ENCODE data around the gene GINS2. TPM values are rescaled to one million over a fixed set of nuclear protein-coding genes. Genes with fewer than 3 reads are reported as not detected.

GINS2 gene
- total and polyA plus RNA-seq, 2 of the 4 experiments (the other 2 are of a cell fraction) = 12.0 to 13.4 TPM

DNA sequence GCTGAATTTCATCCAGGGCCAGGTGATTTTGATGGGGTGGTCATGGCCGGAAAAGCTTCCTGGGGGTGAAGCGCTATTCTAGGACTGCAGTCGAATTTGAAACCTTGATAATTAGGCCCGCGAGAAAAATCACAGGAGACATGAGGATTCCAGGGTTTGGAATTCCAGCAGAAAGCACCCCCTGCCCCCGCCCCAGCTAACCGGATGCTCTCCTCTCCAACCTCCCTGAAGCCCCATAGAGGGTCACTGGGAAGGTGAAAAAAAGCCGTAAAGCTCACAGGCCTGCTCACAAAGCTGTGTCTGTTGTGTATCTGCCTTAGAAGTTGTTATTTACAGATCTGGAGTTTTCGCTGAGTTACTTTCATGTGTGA, 1.2 kb upstream of the GINS2 start:
- H3K9ac ChIP-seq (ENCODE audit: low read depth, low read length) = no peak overlapping the region
- H4K5ac ChIP-seq (ENCODE audit: low read depth, low read length) = no peak overlapping the region
- no peak overlapping the region for H2BK20ac ChIP-seq (ENCODE audit: low read depth, low read length)
- DNase-seq = no peak
- intact Hi-C loops (cut with micrococcal nuclease) = no loop called here
- peaks cover 0 to 18% of the 10 kb centered on the region in 2 experiments; a peak in 2 of 4 replicates for H3K79me1 ChIP-seq (ENCODE audit: low read depth in 1 of 2, low read length in 2 of 2)
- H3K4me1 ChIP-seq (ENCODE audit: control insufficient read depth, insufficient read depth, low read length) = no peaks in the 10 kb centered on the region
- dilution Hi-C loops (cut with HindIII; ENCODE audit: low sequenced_read_pairs, unreplicated experiment) = no loop called here
- no peak overlapping the region for H3K4me3 ChIP-seq (ENCODE audit: insufficient read depth, low read depth, low read length)
- no peak overlapping the region for H2AK9ac ChIP-seq (replicated peaks; ENCODE audit: low read depth, low read length, poor library complexity)
- no peak overlapping the region for H3K4ac ChIP-seq (ENCODE audit: low read depth, low read length)
- H3K36me3 ChIP-seq (ENCODE audit: control insufficient read depth, insufficient read depth, low read length) = no peaks in the 10 kb centered on the region
- no peak overlapping the region for H4K91ac ChIP-seq (ENCODE audit: insufficient read depth, low read depth, low read length)
- H3K9me1 ChIP-seq (ENCODE audit: insufficient read depth, low read length) = peaks cover 2% of the 10 kb centered on the region; the same call in 1 of the 2 replicates
- CTCF ChIA-PET = no interaction called here
- H4K8ac ChIP-seq (ENCODE audit: low read depth in 2 of 2, low read length in 2 of 2) = no peak overlapping the region
- H2BK120ac ChIP-seq (ENCODE audit: low read depth, low read length) = no peak overlapping the region
- H3K27me3 ChIP-seq (ENCODE audit: control insufficient read depth, insufficient read depth, low read length) = peaks cover 15% of the 10 kb centered on the region; the same call in 1 of the 2 replicates
- no TSS peak for BruUV-seq (replicated peaks)
- no peak overlapping the region for H3K14ac ChIP-seq (replicated peaks; ENCODE audit: low read depth, low read length)
- no CpG with 5 or more reads among the region's 9 CpGs for WGBS, 2 experiments (ENCODE audit: extremely low coverage in 2 of 2, insufficient read length in 1 of 2)
- H3K56ac ChIP-seq (ENCODE audit: extremely low read depth, insufficient read depth, low read length) = no peak overlapping the region
- no peak for ATAC-seq (ENCODE audit: low read depth)
- no peak overlapping the region for H3K18ac ChIP-seq (ENCODE audit: low read depth, low read length)
- POLR2A ChIA-PET (ENCODE audit: unreplicated experiment) = no interaction called here
- no peak overlapping the region for H2AK5ac ChIP-seq (ENCODE audit: low read depth, low read length)
- no peak overlapping the region for H2BK5ac ChIP-seq (ENCODE audit: low read depth, low read length, poor library complexity, severe bottlenecking)
- no peak overlapping the region for H3K27ac ChIP-seq (ENCODE audit: insufficient read depth, low read length)
- no peak overlapping the region for H3K4me2 ChIP-seq (ENCODE audit: low read depth, low read length)
- TF ChIP-seq CHD1 (IDR thresholded peaks at IDR 0.05; ENCODE audit: low read depth, low read length) (no peak), FOS (IDR thresholded peaks at IDR 0.05; ENCODE audit: low read depth, low read length) (no peak), POLR2A (IDR thresholded peaks at IDR 0.05; ENCODE audit: low read depth, low read length) (no peak), RCOR1 (IDR thresholded peaks at IDR 0.05; ENCODE audit: insufficient replicate concordance, low read length) (no peak), MXI1 (IDR thresholded peaks at IDR 0.05; ENCODE audit: borderline replicate concordance, low read depth, low read length) (no peak)
- no peak overlapping the region for H2AFZ ChIP-seq (replicated peaks; ENCODE audit: low read length, poor library complexity)
- no peaks in the 10 kb centered on the region for H3K9me3 ChIP-seq (ENCODE audit: control insufficient read depth, insufficient read depth, low read length)
- in situ Hi-C loops (cut with MboI; ENCODE audit: low sequenced_read_pairs) = no loop called here
- H4K20me1 ChIP-seq (ENCODE audit: insufficient read depth, low read length) = 0 out of 2 replicates have a peak, but pooled peaks cover 4% of the 10 kb centered on the region
- no peak overlapping the region for H3K23ac ChIP-seq (ENCODE audit: low read depth, low read length)
- no peak overlapping the region for H2BK15ac ChIP-seq (ENCODE audit: low read depth, low read length)
